NCI-H226 (cell line): ENCODE results near the gene ABR.

Experiments
- DNase-seq: peaks from one replicate; pipeline ENCODE4 v3.0.0-alpha.2; 2015

ABR gene

GRCh38 chr17:1022278-1023024 is 157.3 kb downstream of the ABR start:
- no peak for DNase-seq

- DNase-seq = no peak
Observed at GRCh38 chr17:1021147-1021546, 158.6 kb downstream of the ABR start.

- DNase-seq = no peak
Observed at GRCh38 chr17:1019451-1019850, 160.3 kb downstream of the ABR start.

- no peak for DNase-seq
Observed at GRCh38 chr17:1018547-1018946, 161.2 kb downstream of the ABR start.

- no peak for DNase-seq
Observed at GRCh38 chr17:1013729-1014090, 166.1 kb downstream of the ABR start.

GRCh38 chr17:1012823-1013728 is 166.7 kb downstream of the ABR start:
- no peak for DNase-seq

- DNase-seq = no peak
Observed at GRCh38 chr17:1011760-1012735, 167.7 kb downstream of the ABR start.

- DNase-seq = no peak
Observed at GRCh38 chr17:1011138-1011537, 168.6 kb downstream of the ABR start.

GRCh38 chr17:1010586-1010985 is 169.2 kb downstream of the ABR start:
- DNase-seq = no peak

- DNase-seq = no peak
Observed at GRCh38 chr17:1010086-1010450, 169.7 kb downstream of the ABR start.

- no peak for DNase-seq
Observed at GRCh38 chr17:1009229-1010085, 170.3 kb downstream of the ABR start.

GRCh38 chr17:1008008-1008761 is 171.6 kb downstream of the ABR start:
- DNase-seq = no peak

- DNase-seq = no peak
Observed at GRCh38 chr17:1007310-1008007, 172.3 kb downstream of the ABR start.

GRCh38 chr17:1006054-1006453 is 173.7 kb downstream of the ABR start:
- DNase-seq = no peak

- no peak for DNase-seq
Observed at GRCh38 chr17:1005361-1005946, 174.3 kb downstream of the ABR start.

- no peak for DNase-seq
Observed at GRCh38 chr17:1004769-1005295, 174.9 kb downstream of the ABR start.

GRCh38 chr17:1003972-1004768 is 175.6 kb downstream of the ABR start:
- no peak for DNase-seq

- no peak for DNase-seq
Observed at GRCh38 chr17:1003633-1003971, 176.2 kb downstream of the ABR start.
